DND-41 (cell line): ENCODE results near the gene HIGD1B.

Experiments used
- CTCF ChIP-seq: IDR thresholded peaks from 2 replicates; pipeline ENCODE4 v1.5.1; 2012; ENCODE audit warnings: borderline replicate concordance, low read length, moderate library complexity, mild to moderate bottlenecking; ENCODE audit not compliant: poor library complexity, severe bottlenecking; ENCODE audit errors: extremely low read depth
- EZH2 ChIP-seq: IDR thresholded peaks from 3 replicates; pipeline ENCODE4 v1.6.1; 2012; ENCODE audit warnings: borderline replicate concordance, low read depth, mild to moderate bottlenecking, moderate library complexity, low read length, inconsistent platforms; ENCODE audit not compliant: severe bottlenecking

GRCh38 chr17:44867841-44868240, 20.2 kb downstream of the HIGD1B start:
- TF ChIP-seq CTCF = no peak
- no peak for TF ChIP-seq EZH2
